GM21390 (cell line): ENCODE data around the gene ZNF805.
"Not testable (repeated sequence)": the region's sequence is repeated elsewhere in the genome, so short reads cannot be mapped to it uniquely, and the experiment has no call there.

Experiments used
- ATAC-seq: cut with Tn5 transposase; IDR thresholded peaks from one replicate; pipeline ENCODE4 v1.9.1; 2021; ENCODE audit not compliant: unreplicated experiment

The ZNF805 gene

DNA sequence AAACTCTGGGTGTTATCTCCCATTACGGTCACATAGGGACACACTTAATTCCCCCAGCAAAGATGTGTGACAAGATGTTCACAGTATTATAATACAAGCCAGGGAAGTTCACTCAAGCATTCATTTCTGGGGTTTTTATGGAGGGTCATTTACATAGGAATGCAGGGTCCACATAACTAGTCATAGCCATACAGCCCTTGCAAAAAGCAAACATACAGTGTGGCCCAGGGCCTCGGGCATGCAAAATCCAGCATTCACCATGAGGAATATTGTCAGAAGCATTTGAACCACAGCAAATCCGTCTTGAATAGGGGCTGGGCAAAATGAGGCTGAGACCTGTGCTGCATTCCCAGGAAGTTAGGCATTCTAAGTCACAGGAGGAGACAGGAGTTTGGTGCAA is 26.9 kb downstream of the ZNF805 start:
- ATAC-seq, result no peak

GRCh38 chr19:57269515-57270250 is 29.3 kb downstream of the ZNF805 start:
- ATAC-seq, result peak; percentile 40

GRCh38 chr19:57271280-57271679 is 30.8 kb downstream of the ZNF805 start:
- no peak for ATAC-seq

DNA sequence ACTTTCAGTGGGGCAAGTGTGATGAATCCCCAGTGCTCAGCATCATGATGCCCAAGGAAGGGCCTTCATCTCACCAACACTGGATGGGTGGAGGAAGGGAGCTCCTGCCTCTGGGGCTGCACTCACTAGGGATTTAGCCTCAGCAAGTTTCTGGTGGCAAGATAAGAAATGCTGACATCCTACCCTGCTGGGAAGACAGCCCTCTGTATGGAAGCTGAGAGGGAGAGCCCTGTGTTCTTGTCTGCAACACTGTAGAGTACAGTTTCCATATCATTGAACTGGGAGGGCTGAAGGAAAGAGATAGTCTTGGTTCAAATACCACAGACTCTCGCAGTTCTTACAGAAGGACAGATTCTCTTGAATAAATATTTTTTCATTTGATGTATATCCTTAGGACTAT is 32.6 kb downstream of the ZNF805 start:
- ATAC-seq, result no peak

DNA sequence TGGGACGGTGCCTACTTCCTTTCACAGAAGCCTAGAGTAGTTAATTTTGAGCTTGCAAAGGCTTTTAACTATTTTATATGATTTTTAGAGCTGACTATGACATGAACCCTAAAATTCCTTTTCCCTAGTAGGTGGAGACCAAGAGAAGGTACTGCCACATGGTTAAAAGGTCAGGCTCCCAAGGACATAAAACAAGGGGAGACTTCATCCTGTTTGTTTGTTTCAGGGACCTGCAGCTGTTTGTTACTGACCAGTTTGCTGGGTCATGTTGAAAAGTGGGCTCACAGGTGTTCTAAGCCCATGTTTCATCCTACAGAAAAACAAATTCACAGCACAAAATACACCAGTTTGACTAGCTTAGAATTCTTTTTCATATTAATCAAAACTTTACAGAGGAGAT is 36.0 kb downstream of the ZNF805 start:
- no peak for ATAC-seq

- ATAC-seq, result not testable (repeated sequence)
Measured at GRCh38 chr19:57278481-57278880, 38.0 kb downstream of the ZNF805 start.

DNA sequence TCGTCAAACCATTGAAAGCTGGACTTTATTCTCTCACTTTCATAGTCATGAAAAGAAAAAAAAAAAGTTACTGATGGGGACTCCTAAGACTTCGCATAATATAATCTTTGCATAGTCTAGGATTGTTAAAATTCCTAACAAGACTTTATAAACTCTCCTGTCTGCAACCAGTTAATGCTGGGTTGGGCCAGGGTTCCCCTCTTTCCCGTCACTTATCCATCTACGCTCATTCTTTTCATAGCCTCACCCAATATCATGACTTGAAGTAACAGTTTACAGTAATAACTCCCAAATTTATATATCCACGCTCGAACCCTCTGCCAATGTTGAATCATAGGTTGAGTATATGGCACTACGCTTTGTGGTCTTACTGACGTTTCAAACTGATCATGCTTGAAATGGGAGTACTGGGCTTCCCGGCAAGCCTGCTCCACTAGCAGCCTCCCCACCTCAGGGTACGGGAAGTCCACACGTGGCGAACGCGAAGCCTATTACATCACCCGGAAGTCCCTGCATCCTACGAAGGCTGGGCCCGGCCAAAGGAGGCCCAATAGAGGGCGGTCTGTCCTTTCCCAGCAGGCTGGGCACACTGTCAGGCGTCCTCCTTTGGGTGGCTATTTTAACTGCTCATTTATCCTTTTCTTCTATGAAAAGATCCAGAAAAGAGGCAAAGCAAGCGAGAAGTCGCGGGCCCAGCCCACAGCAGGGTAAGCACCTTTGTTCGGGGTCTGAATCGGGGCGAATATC is 39.2 kb downstream of the ZNF805 start:
- ATAC-seq, result peak; percentile 69

DNA sequence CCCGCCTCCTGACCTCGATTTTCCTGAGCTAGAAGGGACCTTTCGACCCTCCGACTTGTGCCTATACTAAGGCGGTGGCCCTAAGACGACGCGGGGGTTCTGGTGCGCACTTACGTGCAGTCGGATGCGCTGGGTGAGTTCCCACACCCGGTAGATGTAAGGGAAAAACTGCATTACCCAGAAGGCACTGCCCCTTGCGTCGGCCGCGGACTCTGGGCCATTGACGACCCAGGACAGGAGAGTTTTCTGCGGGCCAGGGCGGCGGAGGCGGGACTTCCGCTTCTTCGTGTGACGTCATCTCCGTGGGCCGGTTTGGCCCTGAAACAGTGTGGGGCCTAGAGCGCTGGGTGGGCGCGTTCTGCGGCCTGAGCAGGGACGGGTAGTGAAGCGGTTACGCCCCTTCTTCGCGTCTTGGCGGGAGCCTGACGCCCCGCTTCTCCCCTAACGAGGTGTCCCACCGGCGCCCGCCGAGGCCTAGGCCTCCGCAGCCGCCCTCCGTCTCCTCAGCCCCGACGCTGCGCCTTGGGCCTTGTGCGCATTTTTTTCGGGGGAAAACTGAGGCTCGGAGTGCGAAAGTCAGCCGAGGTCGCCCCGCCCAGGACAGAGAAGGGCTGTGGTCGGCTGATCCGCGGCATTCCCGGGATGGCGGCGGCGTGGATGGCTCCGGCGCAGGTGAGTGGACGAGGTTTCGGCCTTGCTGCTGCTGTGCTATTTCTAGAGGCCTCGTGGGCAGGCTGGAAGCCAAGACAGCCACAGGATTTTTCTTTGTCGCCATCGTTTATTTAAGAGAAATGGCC is 39.9 kb downstream of the ZNF805 start, which contains the start of gene ZNF460:
TSS of gene ZNF460 (plus strand) at position 321 of the 797 bp plus-strand sequence. CDS start at position 643, 322 bp downstream.
- peak; percentile 78 for ATAC-seq

DNA sequence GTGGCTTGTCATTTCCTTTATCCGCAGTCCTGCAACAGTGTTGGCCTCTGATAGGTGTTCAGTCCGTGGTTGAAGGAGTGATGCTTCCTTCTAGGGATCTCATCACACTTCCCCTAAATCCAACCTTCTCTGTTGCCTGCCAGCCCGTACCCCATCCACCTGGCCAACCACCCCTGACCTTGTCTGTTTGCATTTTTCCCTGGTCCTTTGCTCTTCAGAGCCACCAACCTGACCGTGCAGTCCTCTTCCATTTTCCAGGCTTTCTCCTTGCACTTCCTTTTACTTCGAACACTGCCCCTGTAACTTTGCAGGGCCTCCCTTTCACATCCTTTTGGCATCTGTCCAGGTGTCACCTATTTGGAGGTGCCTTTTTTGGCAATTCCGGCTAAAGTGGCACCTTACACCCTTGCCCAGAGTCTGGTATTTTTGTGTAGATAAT is 40.5 kb downstream of the ZNF805 start:
- no peak for ATAC-seq

DNA sequence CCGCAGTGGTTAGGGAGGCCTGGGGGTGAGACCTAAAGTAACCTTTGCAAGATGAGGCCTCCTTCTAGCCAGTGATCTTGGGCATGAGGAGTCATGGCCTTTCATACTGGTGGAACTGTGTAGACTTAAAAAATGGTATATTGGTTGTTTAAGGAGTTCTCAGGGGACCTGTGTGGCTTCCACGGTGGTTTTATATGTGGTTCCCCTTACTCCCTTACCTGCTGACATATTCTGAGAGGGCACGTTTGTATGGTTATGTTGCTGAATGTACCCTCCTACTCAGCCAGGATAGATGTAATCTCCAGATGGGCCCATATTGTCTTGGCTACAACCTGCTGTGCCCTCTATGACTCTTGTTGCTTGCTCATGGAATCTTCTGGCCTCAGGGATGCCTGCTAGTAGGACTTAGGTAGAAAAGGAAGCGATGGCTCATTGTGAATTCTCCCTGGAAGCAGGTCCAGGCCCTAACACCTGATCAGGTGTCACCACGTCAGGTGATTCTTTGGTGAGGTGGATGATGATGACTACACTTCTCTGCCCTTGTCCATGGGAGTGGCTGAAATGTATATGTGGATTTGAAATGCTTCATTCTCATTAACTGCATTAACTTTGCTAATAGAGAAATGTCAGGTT is 41.7 kb downstream of the ZNF805 start:
- ATAC-seq, result no peak

- no peak for ATAC-seq
Measured at GRCh38 chr19:57288373-57288772, 47.9 kb downstream of the ZNF805 start.

- ATAC-seq, result no peak
Measured at GRCh38 chr19:57290970-57291369, 50.5 kb downstream of the ZNF805 start.

DNA sequence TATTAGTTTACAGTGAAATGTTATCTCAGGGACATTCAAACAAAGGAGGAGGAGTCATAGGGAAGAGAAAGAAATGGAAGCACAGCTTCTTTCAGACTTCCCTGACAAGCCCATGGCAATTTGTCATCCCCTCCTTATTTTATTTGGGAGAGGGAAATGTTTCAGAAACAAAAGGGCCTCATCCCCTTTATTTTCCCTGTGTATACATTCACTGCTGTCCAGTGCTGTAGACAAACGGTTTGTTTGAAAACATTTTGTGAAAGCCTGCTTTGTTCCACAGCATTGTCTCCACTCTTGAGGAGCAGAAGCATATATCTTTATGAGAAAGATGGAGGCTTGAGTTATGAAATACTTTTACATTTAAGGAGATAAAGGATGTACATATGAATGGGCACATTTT is 52.1 kb downstream of the ZNF805 start:
- ATAC-seq, result no peak

DNA sequence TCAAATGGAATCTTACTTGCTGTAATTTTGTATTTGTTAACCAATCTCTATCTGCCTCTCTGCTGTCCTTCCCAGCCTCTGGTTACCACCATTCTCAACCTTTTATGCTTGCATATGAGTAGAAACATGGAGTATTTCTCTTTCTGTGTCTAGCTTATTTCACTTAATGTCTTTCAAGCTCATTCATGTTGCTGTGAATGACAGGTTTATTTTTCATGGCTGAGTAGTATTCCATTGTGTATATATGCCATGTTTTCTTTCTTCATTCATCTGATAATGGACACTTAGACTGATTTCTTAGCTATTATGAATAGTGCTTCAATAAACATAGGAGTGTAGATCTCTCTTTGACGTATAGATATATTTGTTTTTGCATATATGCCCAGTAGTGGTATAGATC is 53.3 kb downstream of the ZNF805 start:
- no peak for ATAC-seq

- ATAC-seq, result no peak
Measured at GRCh38 chr19:57302020-57302465, 61.6 kb downstream of the ZNF805 start.

- no peak for ATAC-seq
Measured at GRCh38 chr19:57302727-57303401, 62.4 kb downstream of the ZNF805 start.
